Stimulated activated naive CD8-positive, alpha-beta T cell treated with anti-CD3 and anti-CD28 coated beads, Interleukin-15, Interleukin-2, amounts not matched to agents 100 U/mL and 50 U/mL, for 24 hours (primary cell): Measurements from ENCODE around the gene CNST.
"Not testable (repeated sequence)": the region's sequence is repeated elsewhere in the genome, so short reads cannot be mapped to it uniquely, and the experiment has no call there.

Experiments
- ATAC-seq: fragments of 150-1000 bp; cut with Tn5 transposase; one replicate; pipeline ENCODE4 v1.10.0; 2021
- DNase-seq: peaks from one replicate; pipeline ENCODE4 v3.0.0; 2021

The CNST gene

GRCh38 chr1:246618240-246618808, 52.1 kb downstream of the CNST start:
- no peak for ATAC-seq

DNA sequence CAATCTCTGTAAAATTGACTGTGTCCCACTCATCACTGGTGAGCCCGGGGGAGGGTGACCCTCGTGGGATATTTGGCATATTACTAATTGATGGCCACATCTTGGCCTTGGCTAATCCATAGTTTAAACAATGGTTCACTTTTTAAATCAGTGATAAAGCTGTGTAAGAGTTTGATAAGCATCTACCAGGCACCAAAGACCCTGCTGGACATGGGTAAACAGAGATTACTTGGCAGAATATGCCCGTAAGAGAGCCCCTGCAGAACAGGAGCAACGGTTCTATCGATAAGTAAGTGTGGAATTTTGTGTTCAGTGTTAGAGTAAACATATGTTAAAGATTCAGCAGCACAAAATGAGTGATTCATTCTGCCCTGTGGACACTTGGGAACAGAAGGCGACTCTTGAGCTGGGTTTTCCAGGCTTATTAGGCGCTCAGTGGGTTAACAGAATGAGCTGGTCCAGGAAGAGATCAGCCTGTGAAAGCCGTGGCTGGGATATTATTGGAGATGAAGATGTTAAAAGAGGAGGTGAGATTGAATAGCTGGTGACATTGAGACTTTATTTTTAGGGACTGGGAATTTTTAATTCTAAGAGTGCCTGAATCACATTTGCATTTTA, 55.9 kb downstream of the CNST start:
- DNase-seq (no peak), ATAC-seq (no peak)

More at GRCh38 chr1:246618240-246618808, 52.1 kb downstream of the CNST start:
- DNase-seq, result no peak

DNA sequence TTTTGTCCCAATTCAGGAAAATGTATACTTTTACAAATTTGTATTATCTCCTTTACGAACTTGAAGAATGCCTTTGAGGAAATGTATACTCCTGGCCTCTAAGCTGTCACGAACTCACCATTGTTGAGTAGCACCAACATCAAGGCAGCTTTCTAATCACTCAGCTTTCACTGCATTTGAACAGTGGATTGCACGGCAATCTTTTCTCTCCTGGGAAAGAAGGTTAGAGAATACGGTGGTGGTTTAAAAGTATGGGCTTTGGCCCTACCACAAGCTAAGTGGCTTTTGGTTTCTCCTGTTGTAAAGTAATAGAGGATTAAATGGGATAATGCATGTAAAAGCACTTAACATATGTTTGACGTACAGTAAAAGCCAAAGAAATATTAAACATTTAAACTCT, 57.8 kb downstream of the CNST start:
- ATAC-seq, result no peak
- no peak for DNase-seq

DNA sequence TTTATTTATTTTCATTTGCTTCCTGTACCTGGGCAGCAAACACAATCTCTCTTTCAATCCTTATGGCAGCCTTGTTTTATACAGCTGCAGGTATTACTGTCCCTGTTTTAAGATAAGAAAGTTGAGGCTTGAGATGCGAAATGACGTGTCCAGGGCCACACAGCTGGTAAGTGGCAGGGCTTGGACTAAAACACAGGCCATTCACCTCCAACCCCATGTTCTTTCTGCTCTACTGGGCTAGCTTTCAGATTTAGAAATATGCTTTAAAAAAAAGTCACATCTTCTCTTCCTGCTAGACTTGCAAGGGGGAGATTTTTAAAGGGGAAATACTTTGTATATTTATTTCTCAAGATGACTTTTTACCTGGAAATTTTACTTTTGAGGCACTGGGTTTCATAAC, 62.8 kb downstream of the CNST start:
- ATAC-seq (no peak), DNase-seq (no peak)

- no peak for ATAC-seq
- no peak for DNase-seq
Observed at GRCh38 chr1:246629976-246630375, 63.7 kb downstream of the CNST start.

DNA sequence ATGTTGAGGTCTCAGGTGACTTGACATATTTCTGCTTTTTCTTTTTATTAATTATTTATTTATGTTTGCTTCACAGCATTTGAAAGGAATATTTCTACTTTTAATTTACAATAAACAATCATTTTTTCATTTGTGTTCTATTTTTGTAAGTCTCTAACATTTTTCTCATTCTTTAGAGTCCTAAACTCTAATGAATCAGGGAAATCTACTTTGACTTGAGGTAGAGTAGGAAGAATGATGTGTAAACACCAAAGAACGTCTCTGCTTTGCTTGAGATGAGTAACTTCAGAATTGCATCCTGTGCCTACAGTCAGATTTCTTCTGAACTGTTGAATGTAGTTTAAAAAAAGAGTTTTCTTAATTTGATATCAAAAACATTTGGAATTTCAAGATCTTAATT, 65.2 kb downstream of the CNST start:
- DNase-seq, result no peak
- ATAC-seq, result no peak

GRCh38 chr1:246632281-246633168, 66.3 kb downstream of the CNST start:
- DNase-seq, result no peak
- no peak for ATAC-seq

- DNase-seq, ATAC-seq: not testable (repeated sequence)
Observed at GRCh38 chr1:246634659-246635058, 68.4 kb downstream of the CNST start.

GRCh38 chr1:246638941-246639655, 72.8 kb downstream of the CNST start:
- DNase-seq, result no peak

GRCh38 chr1:246639732-246640131, 73.5 kb downstream of the CNST start:
- ATAC-seq (no peak), DNase-seq (no peak)

More at GRCh38 chr1:246638941-246639655, 72.8 kb downstream of the CNST start:
- no peak for ATAC-seq

GRCh38 chr1:246640747-246641146, 74.5 kb downstream of the CNST start:
- DNase-seq (no peak), ATAC-seq (no peak)

GRCh38 chr1:246641394-246641793, 75.1 kb downstream of the CNST start:
- no peak for DNase-seq
- no peak for ATAC-seq

DNA sequence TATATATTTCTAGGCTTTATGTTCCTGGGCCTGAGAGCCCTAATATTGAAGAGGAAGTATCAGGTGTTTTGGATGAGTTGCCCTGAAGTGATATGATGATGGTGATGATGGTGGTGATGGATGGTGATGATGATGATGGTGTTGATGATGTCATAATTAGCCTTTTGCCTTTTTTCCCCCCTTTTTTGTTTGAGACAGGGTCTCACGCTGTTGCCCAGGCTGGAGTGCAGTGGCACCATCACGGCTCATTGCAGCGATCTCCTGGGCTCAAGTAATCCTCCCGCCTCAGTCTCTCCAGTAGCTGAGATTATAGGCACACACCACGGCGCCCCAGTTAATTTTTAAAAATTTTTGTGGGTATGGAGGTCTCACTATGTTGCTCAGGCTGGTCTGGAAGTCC, 76.5 kb downstream of the CNST start:
- DNase-seq, result no peak
- no peak for ATAC-seq

DNA sequence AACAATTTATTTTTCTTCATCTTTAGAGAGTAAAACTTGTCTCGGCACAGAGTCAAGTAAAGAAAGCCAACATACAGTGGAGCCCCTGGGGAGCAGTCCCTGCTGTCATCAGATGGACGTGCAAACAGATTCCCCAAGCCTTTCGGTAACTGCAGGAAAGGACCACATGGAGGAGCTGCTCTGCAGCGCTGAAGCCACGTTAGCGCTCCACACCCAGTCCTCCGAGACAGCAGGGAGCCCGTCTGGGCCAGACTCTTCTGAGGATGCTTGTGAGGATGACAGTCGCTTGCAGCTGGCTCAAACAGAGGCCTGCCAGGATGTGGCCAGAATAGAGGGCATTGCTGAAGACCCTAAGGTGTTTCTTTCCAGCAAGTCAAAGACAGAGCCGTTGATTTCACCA, 80.9 kb downstream of the CNST start:
- no peak for ATAC-seq
- DNase-seq, result no peak

- DNase-seq (no peak), ATAC-seq (peak; percentile 63)
Observed at GRCh38 chr1:246647513-246647912, 81.3 kb downstream of the CNST start.

DNA sequence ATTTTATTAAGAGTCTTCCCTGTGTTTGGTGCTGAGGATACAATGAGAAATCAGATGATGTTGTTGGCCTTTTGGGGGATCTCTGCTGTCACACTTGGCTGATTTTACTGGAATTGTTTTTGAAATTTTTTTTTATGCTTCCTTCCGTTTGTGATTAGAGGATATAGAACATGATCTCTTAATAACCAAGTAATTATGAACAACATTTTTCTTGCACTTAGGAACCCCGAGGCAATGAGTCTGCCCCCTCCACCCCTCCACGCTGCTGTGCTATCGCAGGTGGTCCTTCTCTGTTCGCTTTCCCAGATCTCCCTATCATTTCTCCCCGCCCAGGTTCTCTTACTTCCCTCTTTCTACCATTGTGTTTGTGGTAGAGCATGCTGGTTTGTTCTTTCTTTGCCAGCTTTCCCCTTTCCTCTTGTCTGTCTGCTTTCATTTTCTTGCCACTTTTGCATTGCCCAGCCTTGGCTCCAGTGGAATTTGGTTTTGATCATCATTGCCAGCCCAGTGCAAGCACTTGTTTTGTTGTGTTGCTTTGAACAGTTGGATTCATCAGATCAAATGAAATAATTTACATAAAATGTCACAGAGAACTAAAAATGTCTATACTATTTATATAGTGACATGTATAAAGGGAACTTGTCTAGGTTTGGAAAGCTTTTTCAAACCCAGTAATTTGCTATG, 84.9 kb downstream of the CNST start:
- DNase-seq, result no peak
- no peak for ATAC-seq

DNA sequence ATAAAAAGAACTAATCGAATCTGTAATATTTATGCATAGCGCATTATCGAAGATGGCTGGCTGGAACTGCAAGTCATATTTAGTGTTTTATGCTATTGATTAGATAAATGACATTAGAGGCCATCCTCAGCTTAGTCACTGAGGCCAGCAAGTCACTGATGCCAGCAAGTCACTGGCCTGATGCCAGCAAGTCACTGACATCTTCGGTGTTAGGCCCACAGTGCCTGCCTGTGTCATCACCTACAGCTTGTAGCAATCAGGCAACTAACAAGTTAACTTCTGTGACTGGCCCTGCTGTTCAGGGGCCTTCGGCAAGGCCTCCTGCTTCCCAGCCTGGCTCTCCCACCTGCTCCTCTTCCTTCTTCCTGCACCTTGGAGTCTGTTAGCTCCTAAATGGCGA, 92.3 kb downstream of the CNST start:
- no peak for DNase-seq
- no peak for ATAC-seq

- ATAC-seq (no peak), DNase-seq (no peak)
Observed at GRCh38 chr1:246659594-246660140, 93.4 kb downstream of the CNST start.

GRCh38 chr1:246661451-246661850, 95.2 kb downstream of the CNST start:
- DNase-seq (no peak), ATAC-seq (no peak)

DNA sequence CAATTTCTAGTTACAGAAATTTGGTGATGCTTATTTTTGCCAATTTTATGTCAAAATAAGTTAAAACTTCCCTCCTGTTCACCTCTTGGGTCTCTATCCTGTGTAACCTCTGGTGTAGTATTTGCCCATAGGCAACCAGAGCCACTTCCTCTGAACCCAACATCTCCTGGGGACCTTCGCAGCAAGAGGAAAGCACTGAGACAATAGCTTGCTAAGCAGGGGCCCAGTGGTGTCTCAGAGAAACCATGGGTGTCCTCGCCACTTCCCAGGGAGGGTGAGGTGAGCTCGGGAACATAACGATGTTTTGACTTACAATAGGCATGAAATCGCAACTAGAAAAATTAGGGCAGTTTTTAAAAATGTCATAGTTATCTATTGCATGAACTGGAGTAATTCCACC, 101.5 kb downstream of the CNST start:
- DNase-seq (no peak), ATAC-seq (no peak)

- ATAC-seq (no peak), DNase-seq (no peak)
Observed at GRCh38 chr1:246669659-246670058, 103.4 kb downstream of the CNST start.

- no peak for ATAC-seq
- DNase-seq, result no peak
Observed at GRCh38 chr1:246674049-246674448, 107.8 kb downstream of the CNST start.
